Measurements from ENCODE around the gene CELF3. TPM values are rescaled to one million over a fixed set of nuclear protein-coding genes. Genes with fewer than 3 reads are reported as not detected.
"Not testable (repeated sequence)": the region's sequence is repeated elsewhere in the genome, so short reads cannot be mapped to it uniquely, and the experiment has no call there.

Gene CELF3
- total RNA-seq, 2 experiments from 2014 or later: not detected

DNA sequence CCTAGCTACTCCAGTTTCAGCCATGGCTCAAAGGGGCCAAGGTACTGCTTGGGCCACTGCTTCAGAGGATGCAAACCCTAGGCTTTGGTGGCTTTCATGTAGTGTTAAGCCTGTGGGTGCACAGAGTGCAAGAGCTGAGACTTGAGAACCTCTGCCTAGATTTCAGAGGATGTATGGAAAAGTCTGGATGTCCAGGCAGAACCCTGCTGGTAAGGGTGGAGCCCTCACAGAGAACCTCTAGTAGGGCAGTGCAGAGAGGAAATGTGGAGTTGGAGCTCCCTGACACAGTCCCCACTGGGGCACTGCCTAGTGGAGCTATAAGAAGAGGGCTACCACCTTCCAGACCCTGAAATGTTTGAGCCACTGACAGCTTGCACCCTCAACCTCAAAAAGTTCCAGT is 20.9 kb upstream of the CELF3 start:
- no peak overlapping the region for H3K27ac ChIP-seq (ENCODE audit: low read depth in 1 of 2, low read length in 2 of 2)
- H3K36me3 Mint-ChIP-seq (ENCODE audit: low read depth): no peaks in the 10 kb centered on the region
- H3K4me3 ChIP-seq (ENCODE audit: low read length): no peak overlapping the region
- TF ChIP-seq, protein P1, sequence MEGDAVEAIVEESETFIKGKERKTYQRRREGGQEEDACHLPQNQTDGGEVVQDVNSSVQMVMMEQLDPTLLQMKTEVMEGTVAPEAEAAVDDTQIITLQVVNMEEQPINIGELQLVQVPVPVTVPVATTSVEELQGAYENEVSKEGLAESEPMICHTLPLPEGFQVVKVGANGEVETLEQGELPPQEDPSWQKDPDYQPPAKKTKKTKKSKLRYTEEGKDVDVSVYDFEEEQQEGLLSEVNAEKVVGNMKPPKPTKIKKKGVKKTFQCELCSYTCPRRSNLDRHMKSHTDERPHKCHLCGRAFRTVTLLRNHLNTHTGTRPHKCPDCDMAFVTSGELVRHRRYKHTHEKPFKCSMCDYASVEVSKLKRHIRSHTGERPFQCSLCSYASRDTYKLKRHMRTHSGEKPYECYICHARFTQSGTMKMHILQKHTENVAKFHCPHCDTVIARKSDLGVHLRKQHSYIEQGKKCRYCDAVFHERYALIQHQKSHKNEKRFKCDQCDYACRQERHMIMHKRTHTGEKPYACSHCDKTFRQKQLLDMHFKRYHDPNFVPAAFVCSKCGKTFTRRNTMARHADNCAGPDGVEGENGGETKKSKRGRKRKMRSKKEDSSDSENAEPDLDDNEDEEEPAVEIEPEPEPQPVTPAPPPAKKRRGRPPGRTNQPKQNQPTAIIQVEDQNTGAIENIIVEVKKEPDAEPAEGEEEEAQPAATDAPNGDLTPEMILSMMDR (IDR thresholded peaks at IDR 0.05): no peak
- H3K4me3 Mint-ChIP-seq: no peak overlapping the region
- no peaks in the 10 kb centered on the region for H3K27me3 ChIP-seq (ENCODE audit: control insufficient read depth in 1 of 2, insufficient read depth in 2 of 2, low read length in 2 of 2)
- H3K27ac Mint-ChIP-seq: no peak overlapping the region
- no peak for DNase-seq
- no peak for ATAC-seq (ENCODE audit: poor library complexity)
- H3K4me1 Mint-ChIP-seq (ENCODE audit: low read depth): no peaks in the 10 kb centered on the region
- ChIA-PET POLR2A (no interaction called here), CTCF (no interaction called here)
- no peaks in the 10 kb centered on the region for H3K4me1 ChIP-seq (ENCODE audit: insufficient read depth, low read length)
- intact Hi-C loops (cut with DNase I, micrococcal nuclease): loop anchor here in 1 of 2 experiments (10.0 kb wide), 1 partner anchor 433 kb away; no protein-coding TSS in a partner anchor
- peaks cover 10 to 15% of the 10 kb centered on the region in 2 experiments for H3K9me3 ChIP-seq (ENCODE audit: control insufficient read depth in 1 of 2, insufficient read depth in 1 of 2, low read length in 2 of 2)
- H3K36me3 ChIP-seq (ENCODE audit: insufficient read depth, low read length): no peaks in the 10 kb centered on the region
- H3K27me3 Mint-ChIP-seq: peaks cover 6% of the 10 kb centered on the region
- H3K9me3 Mint-ChIP-seq: no peaks in the 10 kb centered on the region

DNA sequence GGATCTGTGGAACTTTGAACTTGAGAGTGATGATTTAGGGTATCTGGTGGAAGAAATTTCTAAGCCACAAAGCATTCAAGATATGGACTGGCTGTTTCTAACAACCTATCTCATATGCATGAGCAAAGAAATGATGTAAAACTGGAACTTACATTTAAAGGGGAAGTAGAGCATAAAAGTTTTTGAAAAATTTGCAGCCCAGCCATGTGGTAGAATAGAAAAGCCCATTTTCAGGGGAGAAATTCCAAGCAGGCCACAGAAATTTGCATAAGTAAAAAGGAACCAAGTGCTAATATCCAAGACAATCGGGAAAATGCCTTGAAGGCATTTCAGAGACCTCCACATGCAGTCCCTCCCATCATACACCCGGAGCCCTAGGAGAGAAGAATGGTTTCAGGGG is 20.4 kb upstream of the CELF3 start:
- no peaks in the 10 kb centered on the region for H3K36me3 Mint-ChIP-seq (ENCODE audit: low read depth)
- peaks cover 10 to 15% of the 10 kb centered on the region in 2 experiments for H3K9me3 ChIP-seq (ENCODE audit: control insufficient read depth in 1 of 2, insufficient read depth in 1 of 2, low read length in 2 of 2)
- no peaks in the 10 kb centered on the region for H3K4me1 Mint-ChIP-seq (ENCODE audit: low read depth)
- no peaks in the 10 kb centered on the region for H3K4me1 ChIP-seq (ENCODE audit: insufficient read depth, low read length)
- H3K4me3 Mint-ChIP-seq: no peak overlapping the region
- no peak overlapping the region for H3K27ac Mint-ChIP-seq
- ChIA-PET POLR2A (no interaction called here), CTCF (no interaction called here)
- no peak overlapping the region for H3K27ac ChIP-seq (ENCODE audit: low read depth in 1 of 2, low read length in 2 of 2)
- TF ChIP-seq, protein P1 (IDR thresholded peaks at IDR 0.05): no peak
- ATAC-seq (ENCODE audit: poor library complexity): no peak
- H3K9me3 Mint-ChIP-seq: no peaks in the 10 kb centered on the region
- no peaks in the 10 kb centered on the region for H3K27me3 ChIP-seq (ENCODE audit: control insufficient read depth in 1 of 2, insufficient read depth in 2 of 2, low read length in 2 of 2)
- H3K36me3 ChIP-seq (ENCODE audit: insufficient read depth, low read length): no peaks in the 10 kb centered on the region
- H3K4me3 ChIP-seq (ENCODE audit: low read length): no peak overlapping the region
- DNase-seq: no peak
- H3K27me3 Mint-ChIP-seq: peaks cover 10% of the 10 kb centered on the region
- intact Hi-C loops (cut with DNase I, micrococcal nuclease): loop anchor here in 1 of 2 experiments (10.0 kb wide), 1 partner anchor 432 kb away; no protein-coding TSS in a partner anchor

DNA sequence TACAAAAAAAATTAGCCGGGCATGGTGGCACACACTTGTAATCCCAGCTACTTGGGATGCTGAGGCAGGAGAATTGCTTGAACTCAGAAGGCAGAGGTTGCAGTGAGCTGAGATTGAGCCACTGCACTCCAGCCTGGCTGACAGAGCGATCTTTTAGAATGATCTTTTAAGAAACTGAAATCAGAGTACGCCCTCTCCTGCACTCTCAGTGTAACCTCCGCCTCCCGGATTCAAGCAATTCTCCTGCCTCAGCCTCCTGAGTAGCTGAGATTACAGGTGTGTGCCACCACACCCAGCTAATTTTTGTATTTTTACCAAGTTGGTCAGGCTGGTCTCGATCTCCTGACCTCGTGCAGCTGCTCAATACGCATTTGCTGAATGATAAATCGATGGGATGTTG is 17.4 kb upstream of the CELF3 start:
- H3K4me3 ChIP-seq (ENCODE audit: low read length); H3K4me1 Mint-ChIP-seq (ENCODE audit: low read depth); H3K9me3 Mint-ChIP-seq; ATAC-seq (ENCODE audit: poor library complexity); H3K4me3 Mint-ChIP-seq; H3K27ac Mint-ChIP-seq; H3K36me3 ChIP-seq (ENCODE audit: insufficient read depth, low read length); DNase-seq; H3K36me3 Mint-ChIP-seq (ENCODE audit: low read depth); H3K27ac ChIP-seq (ENCODE audit: low read depth in 1 of 2, low read length in 2 of 2); H3K4me1 ChIP-seq (ENCODE audit: insufficient read depth, low read length); CTCF ChIA-PET: not testable (repeated sequence)
- intact Hi-C loops (cut with DNase I, micrococcal nuclease): loop anchor here in 1 of 2 experiments (1.0 to 10.0 kb wide), 2 partner anchors 200 to 429 kb away; no protein-coding TSS in a partner anchor
- Histone ChIP-seq H3K9me3 (ENCODE audit: control insufficient read depth in 1 of 2, insufficient read depth in 1 of 2, low read length in 2 of 2) (peaks cover 10 to 15% of the 10 kb centered on the region in 2 experiments), H3K27me3 (ENCODE audit: control insufficient read depth in 1 of 2, insufficient read depth in 2 of 2, low read length in 2 of 2) (peaks cover 3 to 12% of the 10 kb centered on the region in 2 experiments)
- H3K27me3 Mint-ChIP-seq: peaks cover 28% of the 10 kb centered on the region
- POLR2A ChIA-PET: interaction anchor here (0.6 kb wide), 1 partner anchor 274 kb away, joined by 3 read pairs; the partner anchor contains the start of gene POGZ

DNA sequence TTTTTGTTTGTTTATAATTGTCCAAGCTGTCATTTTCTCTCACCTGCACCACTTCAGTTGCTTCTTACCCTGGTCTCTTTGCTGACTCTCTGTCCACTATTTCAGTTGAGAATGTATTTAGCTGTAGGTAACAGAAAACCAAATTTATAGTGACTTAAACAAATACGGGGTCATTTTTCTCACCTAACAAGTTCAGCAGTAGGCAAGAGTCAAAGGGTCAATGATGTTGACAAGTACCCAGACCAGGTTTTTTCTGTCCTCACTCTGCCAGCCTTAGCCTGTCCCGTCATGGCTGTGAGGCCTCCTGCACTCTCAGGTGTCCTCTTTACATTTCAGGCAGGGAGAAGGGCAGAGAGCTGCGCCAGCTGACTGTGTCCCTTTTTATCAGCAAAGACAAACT is 16.5 kb upstream of the CELF3 start:
- H3K4me3 ChIP-seq (ENCODE audit: low read length): no peak overlapping the region
- no peaks in the 10 kb centered on the region for H3K36me3 Mint-ChIP-seq (ENCODE audit: low read depth)
- intact Hi-C loops (cut with DNase I, micrococcal nuclease): loop anchor here in 1 of 2 experiments (10.0 kb wide), 1 partner anchor 428 kb away; no protein-coding TSS in a partner anchor
- H3K9me3 ChIP-seq (ENCODE audit: control insufficient read depth in 1 of 2, insufficient read depth in 1 of 2, low read length in 2 of 2): peaks cover 10 to 13% of the 10 kb centered on the region in 2 experiments
- no peaks in the 10 kb centered on the region for H3K4me1 Mint-ChIP-seq (ENCODE audit: low read depth)
- DNase-seq (no peak), ATAC-seq (ENCODE audit: poor library complexity) (no peak)
- no peaks in the 10 kb centered on the region for H3K36me3 ChIP-seq (ENCODE audit: insufficient read depth, low read length)
- H3K27me3 Mint-ChIP-seq: peaks cover 37% of the 10 kb centered on the region
- H3K9me3 Mint-ChIP-seq: no peaks in the 10 kb centered on the region
- H3K4me1 ChIP-seq (ENCODE audit: insufficient read depth, low read length): no peaks in the 10 kb centered on the region
- ChIA-PET POLR2A (no interaction called here), CTCF (no interaction called here)
- no peak overlapping the region for H3K27ac Mint-ChIP-seq
- peaks cover 9 to 18% of the 10 kb centered on the region in 2 experiments for H3K27me3 ChIP-seq (ENCODE audit: control insufficient read depth in 1 of 2, insufficient read depth in 2 of 2, low read length in 2 of 2)
- no peak overlapping the region for H3K4me3 Mint-ChIP-seq
- TF ChIP-seq, protein P1 (IDR thresholded peaks at IDR 0.05): no peak
- no peak overlapping the region for H3K27ac ChIP-seq (ENCODE audit: low read depth in 1 of 2, low read length in 2 of 2)
